BLaER1 (cell line): ENCODE results near the gene FURIN.

Experiments
- H3K27ac ChIP-seq: shearing (Covaris generic); formaldehyde crosslinking; 2 replicates; pipeline ENCODE4 v1.8.1; 2022
- H3K27me3 ChIP-seq: shearing (Covaris generic); formaldehyde crosslinking; 2 replicates; pipeline ENCODE4 v1.8.1; 2022
- H3K36me3 ChIP-seq: shearing (Covaris generic); formaldehyde crosslinking; 2 replicates; pipeline ENCODE4 v1.8.1; 2022
- H3K4me1 ChIP-seq: shearing (Covaris generic); formaldehyde crosslinking; 2 replicates; pipeline ENCODE4 v1.8.1; 2022
- H3K4me2 ChIP-seq: shearing (Covaris generic); formaldehyde crosslinking; 2 replicates; pipeline ENCODE4 v1.8.1; 2022
- H3K4me3 ChIP-seq: shearing (Covaris generic); formaldehyde crosslinking; 2 replicates; pipeline ENCODE4 v1.8.1; 2022
- H3K9ac ChIP-seq: shearing (Covaris generic); formaldehyde crosslinking; 2 replicates; pipeline ENCODE4 v1.8.1; 2022
- H3K9me3 ChIP-seq: shearing (Covaris generic); formaldehyde crosslinking; 2 replicates; pipeline ENCODE4 v1.8.1; 2022
- H4K20me1 ChIP-seq: shearing (Covaris generic); formaldehyde crosslinking; 2 replicates; pipeline ENCODE4 v1.8.1; 2022
- Cebpa-rat ChIP-seq: shearing (Covaris generic); IDR thresholded peaks from 2 replicates; pipeline ENCODE4 v1.8.1; 2022

FURIN gene

GRCh38 chr15:90880381-90881145 lies 12.2 kb downstream of the FURIN start:
- TF ChIP-seq Cebpa-rat, result no peak
- H3K9ac ChIP-seq, result no peak overlapping the region
- H3K4me1 ChIP-seq, result peaks cover 50% of the 10 kb centered on the region
- peaks cover 75% of the 10 kb centered on the region for H3K36me3 ChIP-seq
- no peak overlapping the region for H3K4me2 ChIP-seq
- peaks cover 14% of the 10 kb centered on the region for H4K20me1 ChIP-seq
- no peak overlapping the region for H3K4me3 ChIP-seq
- H3K9me3 ChIP-seq, result no peaks in the 10 kb centered on the region
- no peak overlapping the region for H3K27ac ChIP-seq
- H3K27me3 ChIP-seq, result no peaks in the 10 kb centered on the region

GRCh38 chr15:90881181-90881977 lies 13.0 kb downstream of the FURIN start:
- Histone ChIP-seq H3K4me2 (no peak overlapping the region), H3K36me3 (peaks cover 68% of the 10 kb centered on the region), H3K27me3 (no peaks in the 10 kb centered on the region), H4K20me1 (peaks cover 12% of the 10 kb centered on the region; the same call in 1 of the 2 replicates), H3K9ac (no peak overlapping the region), H3K27ac (no peak overlapping the region), H3K4me1 (peaks cover 52% of the 10 kb centered on the region), H3K4me3 (no peak overlapping the region), H3K9me3 (no peaks in the 10 kb centered on the region)
- no peak for TF ChIP-seq Cebpa-rat

- peak overlapping the region; percentile 97; the same call in 1 of the 2 replicates for H3K27ac ChIP-seq
- H3K4me2 ChIP-seq, result no peak overlapping the region
- peaks cover 16% of the 10 kb centered on the region; the same call in 1 of the 2 replicates for H4K20me1 ChIP-seq
- H3K36me3 ChIP-seq, result peaks cover 68% of the 10 kb centered on the region
- no peaks in the 10 kb centered on the region for H3K27me3 ChIP-seq
- H3K4me1 ChIP-seq, result peaks cover 55% of the 10 kb centered on the region
- no peak for TF ChIP-seq Cebpa-rat
- no peak overlapping the region for H3K4me3 ChIP-seq
- peak overlapping the region; percentile 95 for H3K9ac ChIP-seq
- H3K9me3 ChIP-seq, result no peaks in the 10 kb centered on the region
Observed at GRCh38 chr15:90881978-90882721, 13.8 kb downstream of the FURIN start.

GRCh38 chr15:90882781-90883525 lies 14.6 kb downstream of the FURIN start:
- Histone ChIP-seq H3K36me3 (peaks cover 68% of the 10 kb centered on the region), H3K27me3 (no peaks in the 10 kb centered on the region), H3K4me3 (peak overlapping the region; percentile 79; the same call in 1 of the 2 replicates), H3K27ac (peak overlapping the region; percentile 97), H3K4me2 (peak overlapping the region; percentile 98), H3K9me3 (no peaks in the 10 kb centered on the region), H4K20me1 (peaks cover 23% of the 10 kb centered on the region; the same call in 1 of the 2 replicates), H3K4me1 (peaks cover 55% of the 10 kb centered on the region), H3K9ac (peak overlapping the region; percentile 95)
- no peak for TF ChIP-seq Cebpa-rat

GRCh38 chr15:90883526-90883975 lies 15.2 kb downstream of the FURIN start:
- Histone ChIP-seq H3K4me2 (peak overlapping the region; percentile 98), H3K27ac (peak overlapping the region; percentile 97), H3K4me1 (peaks cover 55% of the 10 kb centered on the region), H3K9me3 (no peaks in the 10 kb centered on the region), H3K27me3 (no peaks in the 10 kb centered on the region), H3K36me3 (peaks cover 68% of the 10 kb centered on the region), H3K4me3 (peak overlapping the region; percentile 79), H3K9ac (peak overlapping the region; percentile 95), H4K20me1 (peaks cover 23% of the 10 kb centered on the region; the same call in 1 of the 2 replicates)
- TF ChIP-seq Cebpa-rat, result no peak

- no peaks in the 10 kb centered on the region for H3K27me3 ChIP-seq
- no peak for TF ChIP-seq Cebpa-rat
- H3K4me3 ChIP-seq, result peak within 1 kb of the TSS; percentile 79
- H3K4me2 ChIP-seq, result peak within 1 kb of the TSS; percentile 98
- peak within 1 kb of the TSS; percentile 97 for H3K27ac ChIP-seq
- peak within 1 kb of the TSS; percentile 95 for H3K9ac ChIP-seq
- H4K20me1 ChIP-seq, result peaks cover 23% of the 10 kb centered on the region; the same call in 1 of the 2 replicates
- H3K4me1 ChIP-seq, result peaks cover 55% of the 10 kb centered on the region
- H3K9me3 ChIP-seq, result no peaks in the 10 kb centered on the region
- H3K36me3 ChIP-seq, result peaks cover 68% of the 10 kb centered on the region
Observed at GRCh38 chr15:90883976-90884718, 15.8 kb downstream of the FURIN start, which contains the start of gene FES. Gene FES, plus strand, starts transcription at chr15:90884504. Its CDS starts 542 bp downstream, at chr15:90885046.

DNA sequence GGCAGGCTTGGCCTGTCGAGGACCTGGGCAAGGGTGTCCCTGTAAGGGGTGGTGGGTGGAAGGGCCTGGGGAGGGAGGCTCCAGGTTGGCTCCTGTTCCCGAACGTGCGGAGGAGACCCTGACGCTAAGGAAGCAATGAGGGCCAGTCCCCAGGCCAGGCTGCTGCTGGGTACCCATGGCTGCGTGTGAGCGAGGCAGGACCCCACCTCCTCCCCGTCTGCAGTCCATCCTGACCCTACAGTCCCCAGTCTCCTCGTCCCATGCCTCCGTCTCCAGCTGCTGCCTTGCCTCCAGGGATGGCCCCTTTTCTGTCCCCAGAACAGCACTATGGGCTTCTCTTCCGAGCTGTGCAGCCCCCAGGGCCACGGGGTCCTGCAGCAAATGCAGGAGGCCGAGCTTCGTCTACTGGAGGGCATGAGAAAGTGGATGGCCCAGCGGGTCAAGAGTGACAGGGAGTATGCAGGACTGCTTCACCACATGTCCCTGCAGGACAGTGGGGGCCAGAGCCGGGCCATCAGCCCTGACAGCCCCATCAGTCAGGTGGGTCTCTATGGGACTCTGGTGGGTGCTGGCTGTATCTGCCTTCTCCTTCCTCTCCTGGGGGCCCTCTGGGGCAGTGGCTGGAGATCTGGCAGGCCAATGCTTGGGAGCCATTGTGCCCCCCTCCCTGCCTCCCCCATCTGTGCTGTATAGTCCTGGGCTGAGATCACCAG lies 16.5 kb downstream of the FURIN start:
- peak overlapping the region; percentile 79 for H3K4me3 ChIP-seq
- peak overlapping the region; percentile 95 for H3K9ac ChIP-seq

More for the DNA sequence above, 16.5 kb downstream of the FURIN start:
- no peaks in the 10 kb centered on the region for H3K9me3 ChIP-seq
- no peak for TF ChIP-seq Cebpa-rat
- H3K27me3 ChIP-seq, result no peaks in the 10 kb centered on the region
- H3K36me3 ChIP-seq, result peaks cover 67% of the 10 kb centered on the region
- H4K20me1 ChIP-seq, result peaks cover 23% of the 10 kb centered on the region; the same call in 1 of the 2 replicates
- H3K27ac ChIP-seq, result peak overlapping the region; percentile 97
- peak overlapping the region; percentile 98 for H3K4me2 ChIP-seq
- peaks cover 50% of the 10 kb centered on the region for H3K4me1 ChIP-seq
